Stomach smooth muscle (tissue), 2 donors: Measurements from ENCODE around the gene ENC1.

ENCODE experiments used
- H3K27ac ChIP-seq: one replicate; pipeline ENCODE4 v1.7.0; 2013; ENCODE audit warnings: mild to moderate bottlenecking, low read length, inconsistent platforms
- H3K27me3 ChIP-seq, 2 donors: one replicate each; pipeline ENCODE4 v1.7.0; 2013; ENCODE audit warnings: low read length in 2 of 2; ENCODE audit not compliant: insufficient read depth in 2 of 2, control insufficient read depth in 1 of 2
- H3K36me3 ChIP-seq, 2 donors: one replicate each; pipeline ENCODE4 v1.7.0; 2013; ENCODE audit warnings: low read length in 2 of 2; ENCODE audit not compliant: control insufficient read depth in 2 of 2, insufficient read depth in 2 of 2
- H3K4me1 ChIP-seq: one replicate; pipeline ENCODE4 v1.7.0; 2013; ENCODE audit warnings: low read length; ENCODE audit not compliant: control insufficient read depth, insufficient read depth
- H3K4me3 ChIP-seq, 2 donors: one replicate each; pipeline ENCODE4 v1.7.0; 2013; ENCODE audit warnings: low read length in 2 of 2
- H3K9ac ChIP-seq, 2 donors: one replicate each; pipeline ENCODE4 v1.7.0; 2013; ENCODE audit warnings: low read length in 2 of 2, mild to moderate bottlenecking in 1 of 2
- H3K9me3 ChIP-seq, 2 donors: one replicate each; pipeline ENCODE4 v1.7.0; 2013; ENCODE audit warnings: low read length in 2 of 2; ENCODE audit not compliant: control insufficient read depth in 2 of 2
- donor health status: healthy.
- donor health status: Pancreatic carcinoma.

ENC1 gene

GRCh38 chr5:74655716-74656115 is 15.2 kb upstream of the ENC1 start:
- Histone ChIP-seq H3K9ac (no peak overlapping the region), H3K27ac (no peak overlapping the region), H3K27me3 (no peaks in the 10 kb centered on the region), H3K9me3 (no peaks in the 10 kb centered on the region), H3K4me1 (no peaks in the 10 kb centered on the region), H3K36me3 (no peaks in the 10 kb centered on the region), H3K4me3 (no peak overlapping the region)

GRCh38 chr5:74655206-74655605 is 14.7 kb upstream of the ENC1 start:
- H3K9ac ChIP-seq: no peak overlapping the region
- H3K27ac ChIP-seq: no peak overlapping the region
- H3K4me1 ChIP-seq: no peaks in the 10 kb centered on the region
- no peaks in the 10 kb centered on the region for H3K9me3 ChIP-seq
- no peaks in the 10 kb centered on the region for H3K27me3 ChIP-seq
- H3K4me3 ChIP-seq: no peak overlapping the region
- no peaks in the 10 kb centered on the region for H3K36me3 ChIP-seq

- H3K4me1 ChIP-seq: no peaks in the 10 kb centered on the region
- H3K9ac ChIP-seq: no peak overlapping the region
- no peak overlapping the region for H3K27ac ChIP-seq
- no peaks in the 10 kb centered on the region for H3K27me3 ChIP-seq
- no peaks in the 10 kb centered on the region for H3K36me3 ChIP-seq
- no peaks in the 10 kb centered on the region for H3K9me3 ChIP-seq
- no peak overlapping the region for H3K4me3 ChIP-seq
Measured at GRCh38 chr5:74653991-74654390, 13.5 kb upstream of the ENC1 start.

- Histone ChIP-seq H3K4me3 (no peak overlapping the region), H3K27me3 (no peaks in the 10 kb centered on the region), H3K9me3 (no peaks in the 10 kb centered on the region), H3K36me3 (no peaks in the 10 kb centered on the region), H3K4me1 (no peaks in the 10 kb centered on the region), H3K9ac (no peak overlapping the region), H3K27ac (no peak overlapping the region)
Measured at GRCh38 chr5:74652576-74652975, 12.0 kb upstream of the ENC1 start.

- Histone ChIP-seq H3K4me3 (no peak overlapping the region), H3K9me3 (no peaks in the 10 kb centered on the region), H3K36me3 (no peaks in the 10 kb centered on the region), H3K27me3 (no peaks in the 10 kb centered on the region), H3K4me1 (no peaks in the 10 kb centered on the region), H3K27ac (no peak overlapping the region), H3K9ac (no peak overlapping the region)
Measured at GRCh38 chr5:74651710-74652109, 11.2 kb upstream of the ENC1 start.

- no peak overlapping the region for H3K9ac ChIP-seq
- no peaks in the 10 kb centered on the region for H3K27me3 ChIP-seq
Measured at GRCh38 chr5:74649421-74649973, 9.0 kb upstream of the ENC1 start.

GRCh38 chr5:74648835-74649293 is 8.3 kb upstream of the ENC1 start:
- H3K4me3 ChIP-seq: no peak overlapping the region

More at GRCh38 chr5:74649421-74649973, 9.0 kb upstream of the ENC1 start:
- H3K9me3 ChIP-seq: no peaks in the 10 kb centered on the region
- no peak overlapping the region for H3K27ac ChIP-seq
- no peaks in the 10 kb centered on the region for H3K4me1 ChIP-seq
- H3K36me3 ChIP-seq: no peaks in the 10 kb centered on the region
- H3K4me3 ChIP-seq: no peak overlapping the region

GRCh38 chr5:74647096-74647495 is 6.6 kb upstream of the ENC1 start:
- no peaks in the 10 kb centered on the region for H3K36me3 ChIP-seq
- no peak overlapping the region for H3K4me3 ChIP-seq
- H3K27me3 ChIP-seq: no peaks in the 10 kb centered on the region
- no peak overlapping the region for H3K27ac ChIP-seq
- peaks cover 3% of the 10 kb centered on the region for H3K4me1 ChIP-seq
- no peaks in the 10 kb centered on the region for H3K9me3 ChIP-seq
- no peak overlapping the region for H3K9ac ChIP-seq

More at GRCh38 chr5:74648835-74649293, 8.3 kb upstream of the ENC1 start:
- Histone ChIP-seq H3K4me1 (no peaks in the 10 kb centered on the region), H3K36me3 (no peaks in the 10 kb centered on the region), H3K9me3 (no peaks in the 10 kb centered on the region), H3K27ac (no peak overlapping the region), H3K27me3 (no peaks in the 10 kb centered on the region), H3K9ac (no peak overlapping the region)

- H3K4me1 ChIP-seq: peaks cover 25% of the 10 kb centered on the region
- H3K36me3 ChIP-seq: no peaks in the 10 kb centered on the region
- H3K4me3 ChIP-seq: no peak overlapping the region
- H3K9me3 ChIP-seq: no peaks in the 10 kb centered on the region
- H3K27ac ChIP-seq: no peak overlapping the region
- H3K27me3 ChIP-seq: no peaks in the 10 kb centered on the region
- H3K9ac ChIP-seq: no peak overlapping the region
Measured at GRCh38 chr5:74643111-74643562, 2.6 kb upstream of the ENC1 start.

GRCh38 chr5:74642543-74642863 is 2.0 kb upstream of the ENC1 start:
- Histone ChIP-seq H3K9ac (no peak overlapping the region), H3K9me3 (no peaks in the 10 kb centered on the region), H3K4me1 (peaks cover 25% of the 10 kb centered on the region), H3K4me3 (no peak overlapping the region), H3K36me3 (no peaks in the 10 kb centered on the region), H3K27me3 (no peaks in the 10 kb centered on the region), H3K27ac (no peak overlapping the region)

- Histone ChIP-seq H3K36me3 (no peaks in the 10 kb centered on the region), H3K4me1 (peaks cover 25% of the 10 kb centered on the region), H3K9ac (peak overlapping the region; percentile 14 to 48), H3K9me3 (no peaks in the 10 kb centered on the region), H3K4me3 (peak overlapping the region; percentile 70 to 92), H3K27ac (no peak overlapping the region), H3K27me3 (no peaks in the 10 kb centered on the region)
Measured at GRCh38 chr5:74641735-74642542, 1.4 kb upstream of the ENC1 start.
